ENCODE results near the gene TOR1A. TPM values are rescaled to one million over a fixed set of nuclear protein-coding genes. Genes with fewer than 3 reads are reported as not detected.

TOR1A gene
- polyA plus RNA-seq, 2 of the 4 experiments (the other 2 are of a cell fraction), result 54.0 to 74.9 TPM

- TF ChIP-seq REST (IDR thresholded peaks at IDR 0.05) (no peak), RAD21 (conservative IDR thresholded peaks at IDR 0.05 in 1 of 2, IDR thresholded peaks at IDR 0.05 in 1 of 2) (no peak)
These were observed 58.1 kb downstream of the TOR1A start (continued) for GRCh38 chr9:129765764-129766317.

GRCh38 chr9:129762985-129763926 lies 60.7 kb downstream of the TOR1A start:
- H3K4me2 ChIP-seq, result peak overlapping the region; percentile 44; the same call in 2 of the 3 replicates
- no peak for ATAC-seq
- H3K4me1 ChIP-seq, result peaks cover 25% of the 10 kb centered on the region
- no peaks in the 10 kb centered on the region for H3K9me3 ChIP-seq
- TF ChIP-seq JUNB (IDR thresholded peaks at IDR 0.05) (no peak), ZNF302 (CRISPR knock-in tag; IDR thresholded peaks at IDR 0.05) (0 out of 2 replicates have a peak, but pooled peaks have one; percentile 55), CBX8 (IDR thresholded peaks at IDR 0.05) (no peak)
- 90% methylated on average over 13 of the region's 13 CpGs for WGBS (ENCODE audit: missing lambda C conversion rate)
- ChIA-PET POLR2A (interaction anchor here (1.3 to 3.3 kb wide), 2 partner anchors 9 to 14 kb away, joined by 3 to 27 read pairs; no protein-coding TSS in a partner anchor), CTCF (interaction anchor here (1.1 to 10.0 kb wide), 6 partner anchors 10 to 37 kb away, joined by 4 to 76 read pairs (median 14); partner anchors contain the start of gene PTGES)
- no peak for DNase-seq (ENCODE audit: low read depth in 1 of 2, low spot score in 1 of 2)
- no peak for FAIRE-seq
- peak overlapping the region; percentile 59 to 91 for H3K27ac ChIP-seq
- no peak overlapping the region for H3K4me3 ChIP-seq

Small RNA genes lying within 50 kb of the gene (small RNA-seq; reads per million reads assigned to genes)
- gene MIR6855, result 0 to 3.3 (median 0) reads per million in 6 experiments

Other genes with a start within 250 kb of the TOR1A start
- 0.10 TPM in 1 of 2 replicates, not detected in the other for gene C9orf50, start 203.0 kb downstream of the TOR1A start, polyA plus RNA-seq (2011; rRNA removed)
- 0.05 TPM in 1 of 3 replicates, not detected in the others for gene C9orf50, start 203.0 kb downstream of the TOR1A start, polyA plus RNA-seq (2017; fragmentation: RNase III; extraction: RNeasy Plus Mini Kit Qiagen cat#74134 plus additional on column Dnase treatment)
- gene NTMT1, start 198.0 kb downstream of the TOR1A start, polyA plus RNA-seq (2011; rRNA removed), result 39.2 and 49.4 TPM in 2 replicates
- 75.8 to 96.4 TPM (median 92.2 TPM) in 3 replicates for gene NTMT1, start 198.0 kb downstream of the TOR1A start, polyA plus RNA-seq (2017; fragmentation: RNase III; extraction: RNeasy Plus Mini Kit Qiagen cat#74134 plus additional on column Dnase treatment)
- 9.2 and 9.4 TPM in 2 replicates for gene ASB6, start 182.0 kb downstream of the TOR1A start, polyA plus RNA-seq (2011; rRNA removed)
- 16.3 to 17.3 TPM (median 16.3 TPM) in 3 replicates for gene ASB6, start 182.0 kb downstream of the TOR1A start, polyA plus RNA-seq (2017; fragmentation: RNase III; extraction: RNeasy Plus Mini Kit Qiagen cat#74134 plus additional on column Dnase treatment)
- 0.90 and 0.95 TPM in 2 replicates for gene PRRX2, start 158.5 kb downstream of the TOR1A start, polyA plus RNA-seq (2011; rRNA removed)
- 2.2 to 2.7 TPM (median 2.3 TPM) in 3 replicates for gene PRRX2, start 158.5 kb downstream of the TOR1A start, polyA plus RNA-seq (2017; fragmentation: RNase III; extraction: RNeasy Plus Mini Kit Qiagen cat#74134 plus additional on column Dnase treatment)
- gene PTGES, start 71.1 kb downstream of the TOR1A start, polyA plus RNA-seq (2011; rRNA removed), result 19.1 and 22.1 TPM in 2 replicates
- 48.1 to 58.8 TPM (median 53.7 TPM) in 3 replicates for gene PTGES, start 71.1 kb downstream of the TOR1A start, polyA plus RNA-seq (2017; fragmentation: RNase III; extraction: RNeasy Plus Mini Kit Qiagen cat#74134 plus additional on column Dnase treatment)
- 32.4 and 38.0 TPM in 2 replicates for gene TOR1B, start 21.0 kb downstream of the TOR1A start, polyA plus RNA-seq (2011; rRNA removed)
- gene TOR1B, start 21.0 kb downstream of the TOR1A start, polyA plus RNA-seq (2017; fragmentation: RNase III; extraction: RNeasy Plus Mini Kit Qiagen cat#74134 plus additional on column Dnase treatment), result 23.3 to 26.9 TPM (median 24.9 TPM) in 3 replicates
- 58.0 and 91.4 TPM in 2 replicates for gene C9orf78, start 11.1 kb upstream of the TOR1A start, polyA plus RNA-seq (2011; rRNA removed)
- gene C9orf78, start 11.1 kb upstream of the TOR1A start, polyA plus RNA-seq (2017; fragmentation: RNase III; extraction: RNeasy Plus Mini Kit Qiagen cat#74134 plus additional on column Dnase treatment), result 111 to 131 TPM (median 127 TPM) in 3 replicates
- 3.8 and 3.9 TPM in 2 replicates for gene USP20, start 11.3 kb upstream of the TOR1A start, polyA plus RNA-seq (2011; rRNA removed)
- gene USP20, start 11.3 kb upstream of the TOR1A start, polyA plus RNA-seq (2017; fragmentation: RNase III; extraction: RNeasy Plus Mini Kit Qiagen cat#74134 plus additional on column Dnase treatment), result 5.0 to 5.9 TPM (median 5.9 TPM) in 3 replicates
- 15.6 and 17.9 TPM in 2 replicates for gene FNBP1, start 219.1 kb upstream of the TOR1A start, polyA plus RNA-seq (2011; rRNA removed)
- gene FNBP1, start 219.1 kb upstream of the TOR1A start, polyA plus RNA-seq (2017; fragmentation: RNase III; extraction: RNeasy Plus Mini Kit Qiagen cat#74134 plus additional on column Dnase treatment), result 10.3 to 11.4 TPM (median 10.6 TPM) in 3 replicates
- 45.1 and 62.4 TPM in 2 replicates for gene GPR107, start 229.8 kb upstream of the TOR1A start, polyA plus RNA-seq (2011; rRNA removed)
- 28.1 to 30.1 TPM (median 28.2 TPM) in 3 replicates for gene GPR107, start 229.8 kb upstream of the TOR1A start, polyA plus RNA-seq (2017; fragmentation: RNase III; extraction: RNeasy Plus Mini Kit Qiagen cat#74134 plus additional on column Dnase treatment)

Measured in A549 (cell line).